Fibroblast of skin of left quadriceps (primary cell): ENCODE data around the gene TMEM244.
"Not testable (repeated sequence)": the region's sequence is repeated elsewhere in the genome, so short reads cannot be mapped to it uniquely, and the experiment has no call there.

Source experiments
- DNase-seq, 2 experiments: peaks; one replicate each; pipeline ENCODE4 v3.0.0-alpha.2; 2013; ENCODE audit warnings: low read depth in 2 of 2

The TMEM244 gene

GRCh38 chr6:129812145-129812777 is 48.9 kb downstream of the TMEM244 start:
- DNase-seq = no peak

- not testable (repeated sequence) for DNase-seq
Observed at GRCh38 chr6:129807141-129807540, 54.0 kb downstream of the TMEM244 start.

GRCh38 chr6:129802920-129803319 is 58.2 kb downstream of the TMEM244 start:
- not testable (repeated sequence) for DNase-seq

- DNase-seq = no peak
Observed at GRCh38 chr6:129801909-129802308, 59.2 kb downstream of the TMEM244 start.

- no peak for DNase-seq
Observed at GRCh38 chr6:129795261-129795660, 65.9 kb downstream of the TMEM244 start.

- DNase-seq = no peak
Observed at GRCh38 chr6:129793447-129793846, 67.7 kb downstream of the TMEM244 start.

GRCh38 chr6:129792049-129792448 is 69.1 kb downstream of the TMEM244 start:
- DNase-seq = no peak

- no peak for DNase-seq
Observed at GRCh38 chr6:129790785-129791184, 70.3 kb downstream of the TMEM244 start.

GRCh38 chr6:129789974-129790373 is 71.1 kb downstream of the TMEM244 start:
- no peak for DNase-seq

- DNase-seq = no peak
Observed at GRCh38 chr6:129787816-129788215, 73.3 kb downstream of the TMEM244 start.

- no peak for DNase-seq
Observed at GRCh38 chr6:129786548-129786947, 74.6 kb downstream of the TMEM244 start.

- DNase-seq = no peak
Observed at GRCh38 chr6:129785756-129786135, 75.4 kb downstream of the TMEM244 start.

GRCh38 chr6:129785047-129785755 is 75.9 kb downstream of the TMEM244 start:
- peak; percentile 20 to 26 for DNase-seq
